Mucosa of stomach (tissue), 1 donor: ENCODE measurements around the gene CCDC91.
A peak's percentile ranks its signal among the peaks of the same experiment; 100 is the strongest.
"Not testable (repeated sequence)": the region's sequence is repeated elsewhere in the genome, so short reads cannot be mapped to it uniquely, and the experiment has no call there.

Experiments
- H3K27me3 ChIP-seq: one replicate; pipeline ENCODE4 v1.7.0; 2013; ENCODE audit warnings: mild to moderate bottlenecking, low read length; ENCODE audit not compliant: control insufficient read depth, insufficient read depth
- H3K36me3 ChIP-seq: one replicate; pipeline ENCODE4 v1.7.0; 2013; ENCODE audit warnings: low read length; ENCODE audit not compliant: control insufficient read depth, insufficient read depth
- H3K4me1 ChIP-seq: one replicate; pipeline ENCODE4 v1.7.0; 2013; ENCODE audit warnings: mild to moderate bottlenecking, low read length; ENCODE audit not compliant: control insufficient read depth, insufficient read depth
- H3K4me3 ChIP-seq: one replicate; pipeline ENCODE4 v1.7.0; 2013; ENCODE audit warnings: low read length
- H3K9ac ChIP-seq: one replicate; pipeline ENCODE4 v1.7.0; 2013; ENCODE audit warnings: mild to moderate bottlenecking, low read length, moderate library complexity
- H3K9me3 ChIP-seq: one replicate; pipeline ENCODE4 v1.7.0; 2013; ENCODE audit warnings: mild to moderate bottlenecking, low read length, moderate library complexity; ENCODE audit not compliant: control insufficient read depth
- donor health status: Pancreatic carcinoma.

The CCDC91 gene

GRCh38 chr12:28189784-28190320 is 404 bp upstream of the CCDC91 start:
- H3K36me3 ChIP-seq = no peaks in the 10 kb centered on the region
- H3K4me1 ChIP-seq = peaks cover 15% of the 10 kb centered on the region
- H3K9me3 ChIP-seq = no peaks in the 10 kb centered on the region
- H3K9ac ChIP-seq = peak overlapping the region; percentile 89
- H3K27me3 ChIP-seq = no peaks in the 10 kb centered on the region
- peak overlapping the region; percentile 91 for H3K4me3 ChIP-seq

DNA sequence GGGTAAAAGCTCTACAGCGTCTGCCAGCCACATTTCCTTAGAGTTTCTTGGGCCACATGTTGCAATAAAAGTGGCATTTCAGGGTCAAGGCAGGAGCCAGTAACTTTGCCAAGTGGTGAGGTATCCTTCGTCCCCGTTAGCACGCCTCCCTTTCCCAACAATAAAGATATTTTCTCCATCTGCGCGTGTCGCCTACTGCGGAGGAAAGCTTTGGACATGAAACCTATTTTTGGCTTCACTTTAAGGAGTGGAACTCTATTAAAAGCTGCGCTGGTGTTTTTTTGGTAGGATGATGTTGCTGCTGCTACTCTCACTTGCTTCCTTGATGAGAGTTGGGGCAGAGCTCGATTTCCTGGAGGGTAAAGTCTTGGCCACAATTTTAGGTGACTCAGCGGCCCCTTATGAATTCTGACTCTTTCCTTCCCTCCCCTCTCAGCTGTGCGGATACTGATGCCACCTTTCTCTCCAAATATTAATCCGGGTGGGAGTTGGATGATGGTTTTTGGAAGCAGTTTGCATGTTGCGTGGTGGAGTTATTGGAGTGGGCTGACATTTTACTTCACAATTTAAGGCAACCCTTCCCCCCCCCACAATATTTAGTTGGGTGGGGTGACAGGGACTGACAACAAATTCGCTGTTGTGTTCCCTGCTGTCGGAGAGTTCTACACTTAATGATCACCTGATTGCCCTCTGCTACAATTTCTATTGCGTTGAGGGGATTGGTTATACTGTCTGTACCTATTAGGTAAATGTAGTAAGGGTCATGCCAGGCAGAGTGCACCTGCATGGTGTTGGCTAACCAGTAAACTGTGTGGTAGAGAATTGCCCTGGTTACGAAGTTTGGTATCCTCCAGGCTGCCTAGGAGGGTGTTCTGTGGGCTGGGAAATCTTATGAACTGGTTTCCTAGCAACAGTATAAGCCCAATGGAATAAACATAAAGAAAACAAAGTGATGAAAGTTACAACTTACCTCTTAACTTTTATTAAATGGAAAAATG is 1.1 kb downstream of the CCDC91 start:
- Histone ChIP-seq H3K27me3 (no peaks in the 10 kb centered on the region), H3K9ac (peak overlapping the region; percentile 89), H3K36me3 (no peaks in the 10 kb centered on the region), H3K9me3 (no peaks in the 10 kb centered on the region), H3K4me1 (peaks cover 15% of the 10 kb centered on the region), H3K4me3 (peak overlapping the region; percentile 91)

DNA sequence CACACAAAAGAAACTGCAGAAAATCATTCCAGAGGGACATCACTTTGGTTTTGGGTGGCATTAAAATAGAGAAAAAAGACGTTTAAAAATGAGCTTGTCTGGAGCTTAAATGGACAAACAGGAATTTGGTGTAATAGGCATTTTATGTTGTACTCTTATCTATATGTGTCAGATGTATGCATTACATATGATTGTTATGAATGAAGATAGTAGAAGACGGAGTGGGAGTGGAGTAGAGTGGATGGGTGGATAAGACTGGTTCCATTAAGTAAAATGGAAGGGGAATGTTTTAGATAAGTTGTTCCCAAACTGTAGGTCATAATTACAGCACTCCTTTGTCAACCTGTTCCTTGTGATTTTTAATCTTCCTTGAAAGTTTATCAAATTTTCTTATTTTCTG is 1.9 kb downstream of the CCDC91 start:
- H3K4me3 ChIP-seq = no peak overlapping the region
- peaks cover 15% of the 10 kb centered on the region for H3K4me1 ChIP-seq
- H3K9me3 ChIP-seq = no peaks in the 10 kb centered on the region
- H3K27me3 ChIP-seq = no peaks in the 10 kb centered on the region
- no peaks in the 10 kb centered on the region for H3K36me3 ChIP-seq
- H3K9ac ChIP-seq = no peak overlapping the region

DNA sequence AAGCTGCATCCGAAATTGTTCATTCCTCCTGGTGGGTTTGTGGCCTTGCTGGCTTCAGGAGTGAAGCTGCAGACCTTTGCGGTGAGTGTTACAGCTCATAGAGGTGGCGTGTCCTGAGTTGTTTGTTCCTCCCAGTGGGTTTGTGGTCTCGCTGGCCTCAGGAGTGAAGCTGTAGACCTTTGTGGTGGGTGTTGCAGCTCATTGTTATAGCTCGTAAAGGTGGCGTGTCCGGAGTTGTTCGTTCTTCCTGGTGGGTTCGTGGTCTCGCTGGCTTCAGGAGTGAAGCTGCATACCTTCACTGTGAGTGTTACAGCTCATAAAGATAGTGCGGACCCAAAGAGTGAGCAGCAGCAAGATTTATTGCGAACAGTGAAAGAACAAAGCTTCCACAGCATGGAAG is 4.4 kb downstream of the CCDC91 start:
- H3K36me3 ChIP-seq, H3K9me3 ChIP-seq, H3K9ac ChIP-seq, H3K27me3 ChIP-seq, H3K4me3 ChIP-seq: not testable (repeated sequence)
- H3K4me1 ChIP-seq = peaks cover 12% of the 10 kb centered on the region

GRCh38 chr12:28201136-28201535 is 10.9 kb downstream of the CCDC91 start:
- not testable (repeated sequence) for H3K36me3 ChIP-seq, H3K27me3 ChIP-seq, H3K9me3 ChIP-seq, H3K9ac ChIP-seq, H3K4me3 ChIP-seq
- H3K4me1 ChIP-seq = peaks cover 11% of the 10 kb centered on the region

GRCh38 chr12:28202374-28203130 is 12.3 kb downstream of the CCDC91 start:
- Histone ChIP-seq H3K36me3 (no peaks in the 10 kb centered on the region), H3K9ac (no peak overlapping the region), H3K27me3 (no peaks in the 10 kb centered on the region), H3K9me3 (no peaks in the 10 kb centered on the region), H3K4me3 (no peak overlapping the region), H3K4me1 (peaks cover 11% of the 10 kb centered on the region)

GRCh38 chr12:28209782-28210181 is 19.5 kb downstream of the CCDC91 start:
- Histone ChIP-seq H3K4me3 (no peak overlapping the region), H3K36me3 (no peaks in the 10 kb centered on the region), H3K4me1 (no peaks in the 10 kb centered on the region), H3K9me3 (no peaks in the 10 kb centered on the region), H3K27me3 (no peaks in the 10 kb centered on the region), H3K9ac (no peak overlapping the region)

GRCh38 chr12:28212182-28212581 is 21.9 kb downstream of the CCDC91 start:
- no peaks in the 10 kb centered on the region for H3K36me3 ChIP-seq
- no peaks in the 10 kb centered on the region for H3K9me3 ChIP-seq
- H3K9ac ChIP-seq = no peak overlapping the region
- no peaks in the 10 kb centered on the region for H3K27me3 ChIP-seq
- no peaks in the 10 kb centered on the region for H3K4me1 ChIP-seq
- H3K4me3 ChIP-seq = no peak overlapping the region

DNA sequence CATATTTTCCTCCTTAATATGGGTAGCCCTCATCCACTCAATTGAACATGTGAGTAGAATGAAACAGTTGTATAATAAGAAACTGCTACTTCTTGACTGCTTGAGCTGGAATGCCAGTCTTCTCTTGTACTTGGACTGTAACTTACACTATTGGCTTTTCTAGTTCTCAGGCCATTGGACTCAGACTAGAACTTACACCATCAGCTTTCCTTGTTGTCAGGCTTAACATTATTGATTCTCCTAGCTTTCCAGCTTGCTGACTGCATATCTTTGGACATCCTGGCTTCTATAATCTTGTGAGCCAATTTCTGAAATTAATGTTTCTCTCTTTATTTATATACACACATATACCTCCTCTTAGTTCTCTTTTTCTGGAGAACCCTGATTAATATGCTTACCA is 24.8 kb downstream of the CCDC91 start:
- no peak overlapping the region for H3K9ac ChIP-seq
- no peaks in the 10 kb centered on the region for H3K36me3 ChIP-seq
- no peaks in the 10 kb centered on the region for H3K9me3 ChIP-seq
- H3K27me3 ChIP-seq = no peaks in the 10 kb centered on the region
- H3K4me1 ChIP-seq = no peaks in the 10 kb centered on the region
- no peak overlapping the region for H3K4me3 ChIP-seq

GRCh38 chr12:28216016-28216415 is 25.8 kb downstream of the CCDC91 start:
- no peak overlapping the region for H3K9ac ChIP-seq
- H3K4me1 ChIP-seq = no peaks in the 10 kb centered on the region
- H3K9me3 ChIP-seq = no peaks in the 10 kb centered on the region
- H3K4me3 ChIP-seq = no peak overlapping the region
- H3K27me3 ChIP-seq = no peaks in the 10 kb centered on the region
- no peaks in the 10 kb centered on the region for H3K36me3 ChIP-seq

- Histone ChIP-seq H3K4me3 (no peak overlapping the region), H3K27me3 (no peaks in the 10 kb centered on the region), H3K36me3 (no peaks in the 10 kb centered on the region), H3K4me1 (peaks cover 2% of the 10 kb centered on the region), H3K9me3 (no peaks in the 10 kb centered on the region), H3K9ac (no peak overlapping the region)
These were observed 27.5 kb downstream of the CCDC91 start for GRCh38 chr12:28217805-28218204.

GRCh38 chr12:28218875-28219274 is 28.6 kb downstream of the CCDC91 start:
- no peaks in the 10 kb centered on the region for H3K36me3 ChIP-seq
- H3K9me3 ChIP-seq = no peaks in the 10 kb centered on the region
- peaks cover 6% of the 10 kb centered on the region for H3K4me1 ChIP-seq
- H3K4me3 ChIP-seq = no peak overlapping the region
- no peak overlapping the region for H3K9ac ChIP-seq
- no peaks in the 10 kb centered on the region for H3K27me3 ChIP-seq
